HEK293 (cell line): Measurements from ENCODE around the gene CASZ1.

Experiments used
- CTCF ChIA-PET: fragments of 350-600 bp; formaldehyde crosslinking; extraction: SDS; loops from one replicate; lab custom pipeline; 2021; ENCODE audit warnings: antibody characterized with exemption; lab: Yijun Ruan, JAX
- POLR2A ChIA-PET: fragments of 300-600 bp; formaldehyde crosslinking; extraction: SDS; loops from one replicate; lab custom pipeline; 2020; ENCODE audit warnings: antibody characterized with exemption, inconsistent platforms; lab: Yijun Ruan, JAX
- H3K27ac ChIP-seq: fragments of 200-500 bp; sonication (Bioruptor generic); 2 replicates; pipeline ENCODE4 v1.5.1; 2014; ENCODE audit warnings: low read depth, low read length, control low read depth, inconsistent platforms; ENCODE audit errors: extremely low read depth
- H3K36me3 ChIP-seq, 2 experiments: fragments of 200-500 bp in 1 of 2; sonication (Bioruptor generic) in 1 of 2; 1 replicate in 1 of 2; 2 replicates in 1 of 2; pipeline ENCODE4 v1.5.1; 2014 to 2017; ENCODE audit warnings: inconsistent platforms in 2 of 2, low read length in 2 of 2; ENCODE audit not compliant: control insufficient read depth in 2 of 2, insufficient read depth in 1 of 2
- H3K4me1 ChIP-seq: fragments of 200-500 bp; sonication (Bioruptor generic); 2 replicates; pipeline ENCODE4 v1.5.1; 2014; ENCODE audit warnings: mild to moderate bottlenecking, low read length, inconsistent platforms; ENCODE audit not compliant: control insufficient read depth, insufficient read depth
- H3K4me3 ChIP-seq: 2 replicates; pipeline ENCODE4 v1.5.1; 2011; ENCODE audit warnings: low read depth, mild to moderate bottlenecking, control low read depth, low read length, moderate library complexity
- H3K9me3 ChIP-seq: fragments of 200-500 bp; sonication (Bioruptor generic); 2 replicates; pipeline ENCODE4 v1.5.1; 2014; ENCODE audit warnings: low read depth, low read length, inconsistent platforms; ENCODE audit not compliant: control insufficient read depth, insufficient read depth
- ELK4 ChIP-seq: IDR thresholded peaks from 2 replicates; pipeline ENCODE4 v1.6.1; 2011; ENCODE audit warnings: mild to moderate bottlenecking, low read depth, low read length, borderline replicate concordance
- GFI1B ChIP-seq: fragments of 450-650 bp; formaldehyde crosslinking; IDR thresholded peaks from 2 replicates; pipeline ENCODE4 v1.5.1; 2016; ENCODE audit warnings: missing biosample characterization, missing genetic modification characterization
- KLF1 ChIP-seq: fragments of 450-650 bp; formaldehyde crosslinking; IDR thresholded peaks from 2 replicates; pipeline ENCODE4 v1.5.1; 2016; ENCODE audit warnings: missing biosample characterization, missing genetic modification characterization
- OSR2 ChIP-seq: fragments of 450-650 bp; formaldehyde crosslinking; IDR thresholded peaks from 2 replicates; pipeline ENCODE4 v1.5.1; 2016; ENCODE audit warnings: missing biosample characterization, missing genetic modification characterization
- SP2 ChIP-seq: fragments of 450-650 bp; formaldehyde crosslinking; IDR thresholded peaks from 2 replicates; pipeline ENCODE4 v1.5.1; 2016; ENCODE audit warnings: missing biosample characterization, missing genetic modification characterization
- WT1 ChIP-seq: fragments of 450-650 bp; formaldehyde crosslinking; IDR thresholded peaks from 2 replicates; pipeline ENCODE4 v1.5.1; 2016; ENCODE audit warnings: missing biosample characterization, missing genetic modification characterization
- YY2 ChIP-seq: fragments of 450-650 bp; formaldehyde crosslinking; IDR thresholded peaks from 2 replicates; pipeline ENCODE4 v1.5.1; 2016; ENCODE audit warnings: missing biosample characterization, missing genetic modification characterization
- ZBTB17 ChIP-seq: fragments of 450-650 bp; formaldehyde crosslinking; IDR thresholded peaks from 2 replicates; pipeline ENCODE4 v1.5.1; 2016; ENCODE audit warnings: missing biosample characterization, missing genetic modification characterization
- ZEB2 ChIP-seq: fragments of 450-650 bp; formaldehyde crosslinking; IDR thresholded peaks from 2 replicates; pipeline ENCODE4 v1.5.1; 2016; ENCODE audit warnings: missing biosample characterization, missing genetic modification characterization
- ZNF112 ChIP-seq: fragments of 450-650 bp; formaldehyde crosslinking; IDR thresholded peaks from 2 replicates; pipeline ENCODE4 v1.5.0; 2017; ENCODE audit warnings: missing biosample characterization, missing genetic modification characterization
- ZNF214 ChIP-seq: fragments of 450-650 bp; formaldehyde crosslinking; IDR thresholded peaks from 2 replicates; pipeline ENCODE4 v1.5.1; 2017; ENCODE audit warnings: missing biosample characterization, mild to moderate bottlenecking, missing genetic modification characterization, borderline replicate concordance
- ZNF37A ChIP-seq: fragments of 450-650 bp; IDR thresholded peaks from 2 replicates; pipeline ENCODE4 v1.5.1; 2018; ENCODE audit warnings: missing biosample characterization, missing genetic modification characterization
- ZNF488 ChIP-seq: fragments of 450-650 bp; formaldehyde crosslinking; IDR thresholded peaks from 2 replicates; pipeline ENCODE4 v1.5.1; 2016; ENCODE audit warnings: missing biosample characterization, missing genetic modification characterization
- ZNF501 ChIP-seq: fragments of 450-650 bp; formaldehyde crosslinking; IDR thresholded peaks from 2 replicates; pipeline ENCODE4 v1.5.1; 2016; ENCODE audit warnings: missing biosample characterization, missing genetic modification characterization
- ZNF529 ChIP-seq: fragments of 450-650 bp; formaldehyde crosslinking; IDR thresholded peaks from 2 replicates; pipeline ENCODE4 v1.5.1; 2017; ENCODE audit warnings: missing genetic modification characterization, missing biosample characterization; ENCODE audit not compliant: insufficient replicate concordance
- ZNF530 ChIP-seq: fragments of 450-650 bp; formaldehyde crosslinking; IDR thresholded peaks from 2 replicates; pipeline ENCODE4 v1.5.1; 2016; ENCODE audit warnings: low read depth, missing biosample characterization, missing genetic modification characterization
- ZNF549 ChIP-seq: fragments of 450-650 bp; IDR thresholded peaks from 2 replicates; pipeline ENCODE4 v1.5.1; 2018; ENCODE audit warnings: missing biosample characterization, missing genetic modification characterization, mild to moderate bottlenecking, inconsistent platforms, moderate library complexity
- ZNF558 ChIP-seq: fragments of 450-650 bp; formaldehyde crosslinking; IDR thresholded peaks from 2 replicates; pipeline ENCODE4 v1.5.1; 2016; ENCODE audit warnings: missing biosample characterization, missing genetic modification characterization
- ZNF561 ChIP-seq: fragments of 450-650 bp; IDR thresholded peaks from 2 replicates; pipeline ENCODE4 v1.5.1; 2018; ENCODE audit warnings: missing biosample characterization, missing genetic modification characterization, borderline replicate concordance
- ZNF610 ChIP-seq: fragments of 450-650 bp; formaldehyde crosslinking; IDR thresholded peaks from 2 replicates; pipeline ENCODE4 v1.5.1; 2016; ENCODE audit warnings: missing biosample characterization, missing genetic modification characterization, borderline replicate concordance
- ZNF660 ChIP-seq: fragments of 450-650 bp; IDR thresholded peaks from 2 replicates; pipeline ENCODE4 v1.5.1; 2018; ENCODE audit warnings: missing biosample characterization, mild to moderate bottlenecking, missing genetic modification characterization
- ZNF677 ChIP-seq: fragments of 450-650 bp; IDR thresholded peaks from 2 replicates; pipeline ENCODE4 v1.5.0; 2018; ENCODE audit warnings: missing biosample characterization, mild to moderate bottlenecking, missing genetic modification characterization, moderate library complexity
- ZNF76 ChIP-seq: fragments of 450-650 bp; formaldehyde crosslinking; IDR thresholded peaks from 2 replicates; pipeline ENCODE4; 2016; ENCODE audit warnings: low read depth, missing biosample characterization, missing genetic modification characterization, borderline replicate concordance
- ZXDB ChIP-seq: fragments of 450-650 bp; formaldehyde crosslinking; IDR thresholded peaks from 2 replicates; pipeline ENCODE4 v1.5.1; 2016; ENCODE audit warnings: missing biosample characterization, missing genetic modification characterization
- TF ChIP-seq, protein P1 (sequence below): fragments of 450-650 bp; formaldehyde crosslinking; IDR thresholded peaks from 2 replicates; pipeline ENCODE4 v1.5.1; 2016; ENCODE audit warnings: missing biosample characterization, missing genetic modification characterization

Gene CASZ1

GRCh38 chr1:10665930-10666850 is 130.3 kb downstream of the CASZ1 start:
- CTCF ChIA-PET = no interaction called here
- no peaks in the 10 kb centered on the region for H3K9me3 ChIP-seq

GRCh38 chr1:10665226-10665625 is 131.2 kb downstream of the CASZ1 start:
- ChIA-PET POLR2A (no interaction called here), CTCF (no interaction called here)
- no peak for TF ChIP-seq ZNF501 (tag by site-specific recombination)
- no peak for TF ChIP-seq YY2
- TF ChIP-seq, protein P1, sequence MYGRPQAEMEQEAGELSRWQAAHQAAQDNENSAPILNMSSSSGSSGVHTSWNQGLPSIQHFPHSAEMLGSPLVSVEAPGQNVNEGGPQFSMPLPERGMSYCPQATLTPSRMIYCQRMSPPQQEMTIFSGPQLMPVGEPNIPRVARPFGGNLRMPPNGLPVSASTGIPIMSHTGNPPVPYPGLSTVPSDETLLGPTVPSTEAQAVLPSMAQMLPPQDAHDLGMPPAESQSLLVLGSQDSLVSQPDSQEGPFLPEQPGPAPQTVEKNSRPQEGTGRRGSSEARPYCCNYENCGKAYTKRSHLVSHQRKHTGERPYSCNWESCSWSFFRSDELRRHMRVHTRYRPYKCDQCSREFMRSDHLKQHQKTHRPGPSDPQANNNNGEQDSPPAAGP = no peak
- no peak for TF ChIP-seq ZNF76 (tag by site-specific recombination)
- no peak for TF ChIP-seq ZNF37A
- no peak for TF ChIP-seq ZNF677 (tag by site-specific recombination)
- TF ChIP-seq ZNF610 = no peak
- TF ChIP-seq ZNF660 = no peak
- no peak for TF ChIP-seq KLF1 (tag by site-specific recombination)
- TF ChIP-seq ZNF529 (tag by site-specific recombination) = no peak
- no peak for TF ChIP-seq SP2 (tag by site-specific recombination)
- TF ChIP-seq ELK4 = no peak
- TF ChIP-seq WT1 (tag by site-specific recombination) = no peak
- no peak overlapping the region for H3K27ac ChIP-seq
- H3K9me3 ChIP-seq = no peaks in the 10 kb centered on the region
- no peaks in the 10 kb centered on the region for H3K4me1 ChIP-seq
- peaks cover 0 to 7% of the 10 kb centered on the region in 2 experiments; a peak in 1 of 3 replicates for H3K36me3 ChIP-seq
- no peak overlapping the region for H3K4me3 ChIP-seq

More at GRCh38 chr1:10665930-10666850, 130.3 kb downstream of the CASZ1 start:
- POLR2A ChIA-PET = no interaction called here
- H3K27ac ChIP-seq = no peak overlapping the region
- no peaks in the 10 kb centered on the region for H3K4me1 ChIP-seq
- no peak for TF ChIP-seq ZXDB (tag by site-specific recombination)
- no peak for TF ChIP-seq ZEB2
- H3K36me3 ChIP-seq = peaks cover 0 to 5% of the 10 kb centered on the region in 2 experiments; a peak in 1 of 3 replicates
- no peak overlapping the region for H3K4me3 ChIP-seq

- Histone ChIP-seq H3K36me3 (peaks cover 0 to 17% of the 10 kb centered on the region in 2 experiments; a peak in 1 of 3 replicates), H3K4me3 (no peak overlapping the region), H3K9me3 (no peaks in the 10 kb centered on the region), H3K4me1 (no peaks in the 10 kb centered on the region), H3K27ac (no peak overlapping the region)
- CTCF ChIA-PET = interaction anchor here (0.6 kb wide), 1 partner anchor 269 kb away, joined by 4 read pairs; no protein-coding TSS in a partner anchor
- no peak for TF ChIP-seq GFI1B (tag by site-specific recombination)
- TF ChIP-seq OSR2 (tag by site-specific recombination) = no peak
- no peak for TF ChIP-seq ZNF112 (tag by site-specific recombination)
- TF ChIP-seq ZNF558 (tag by site-specific recombination) = no peak
- TF ChIP-seq ZNF530 (tag by site-specific recombination) = no peak
- TF ChIP-seq ZNF561 (tag by site-specific recombination) = no peak
- no peak for TF ChIP-seq ZBTB17 (tag by site-specific recombination)
- no peak for TF ChIP-seq ZNF488 (tag by site-specific recombination)
- no peak for TF ChIP-seq ZNF549 (tag by site-specific recombination)
- TF ChIP-seq ELK4 = no peak
- no peak for TF ChIP-seq ZNF214 (tag by site-specific recombination)
- POLR2A ChIA-PET = no interaction called here
These were observed 132.2 kb downstream of the CASZ1 start for GRCh38 chr1:10664251-10664650.
